CD4-positive, alpha-beta T cell treated with Interleukin-10 for 1 hour (primary cell): ENCODE data around the gene NME3.

Experiments
- DNase-seq: peaks from one replicate; pipeline ENCODE4 v3.0.0-alpha.2; 2020

The NME3 gene

GRCh38 chr16:1793578-1794220, 22.4 kb upstream of the NME3 start, which contains the start of gene IGFALS:
Gene IGFALS (minus strand): TSS chr16:1793705. CDS start chr16:1793652, 53 bp downstream.
- DNase-seq = no peak

- DNase-seq = no peak
Measured at GRCh38 chr16:1792836-1793577, 21.7 kb upstream of the NME3 start.

GRCh38 chr16:1791943-1792812, 20.8 kb upstream of the NME3 start:
- no peak for DNase-seq

- DNase-seq = no peak
Measured at GRCh38 chr16:1791256-1791942, 20.1 kb upstream of the NME3 start.

- DNase-seq = no peak
Measured at GRCh38 chr16:1790611-1791255, 19.4 kb upstream of the NME3 start.

GRCh38 chr16:1790261-1790610, 18.9 kb upstream of the NME3 start:
- DNase-seq = no peak

- DNase-seq = no peak
Measured at GRCh38 chr16:1789643-1790045, 18.3 kb upstream of the NME3 start.

- no peak for DNase-seq
Measured at GRCh38 chr16:1788708-1789100, 17.4 kb upstream of the NME3 start.

GRCh38 chr16:1788095-1788707, 16.9 kb upstream of the NME3 start:
- no peak for DNase-seq

- DNase-seq = no peak
Measured at GRCh38 chr16:1787322-1788094, 16.2 kb upstream of the NME3 start.

GRCh38 chr16:1787056-1787321, 15.6 kb upstream of the NME3 start:
- DNase-seq = no peak

- no peak for DNase-seq
Measured at GRCh38 chr16:1786242-1787055, 15.1 kb upstream of the NME3 start.

- no peak for DNase-seq
Measured at GRCh38 chr16:1785846-1786170, 14.5 kb upstream of the NME3 start.

- DNase-seq = no peak
Measured at GRCh38 chr16:1784977-1785845, 13.9 kb upstream of the NME3 start.

GRCh38 chr16:1782408-1783264, 11.3 kb upstream of the NME3 start, which contains the start of the genes NUBP2 and SPSB3:
Gene NUBP2 (plus strand): TSS chr16:1782960. CDS start chr16:1783021, 61 bp downstream.
Gene SPSB3 (minus strand): TSS chr16:1782571. CDS start chr16:1781483, 1,088 bp downstream.
- peak; percentile 99 for DNase-seq

- DNase-seq = peak; percentile 32
Measured at GRCh38 chr16:1781758-1782407, 10.5 kb upstream of the NME3 start.

GRCh38 chr16:1781254-1781653, 9.9 kb upstream of the NME3 start:
- DNase-seq = no peak

GRCh38 chr16:1780677-1781072, 9.3 kb upstream of the NME3 start:
- no peak for DNase-seq
